ENCODE results near the gene SRSF2. TPM values are rescaled to one million over a fixed set of nuclear protein-coding genes. Genes with fewer than 3 reads are reported as not detected.

Gene SRSF2
- total and polyA plus RNA-seq, 9 of the 15 experiments (the other 6 are each of a cell fraction or from before 2014, with no cell fraction given): 161 to 583 (median 393) TPM

DNA sequence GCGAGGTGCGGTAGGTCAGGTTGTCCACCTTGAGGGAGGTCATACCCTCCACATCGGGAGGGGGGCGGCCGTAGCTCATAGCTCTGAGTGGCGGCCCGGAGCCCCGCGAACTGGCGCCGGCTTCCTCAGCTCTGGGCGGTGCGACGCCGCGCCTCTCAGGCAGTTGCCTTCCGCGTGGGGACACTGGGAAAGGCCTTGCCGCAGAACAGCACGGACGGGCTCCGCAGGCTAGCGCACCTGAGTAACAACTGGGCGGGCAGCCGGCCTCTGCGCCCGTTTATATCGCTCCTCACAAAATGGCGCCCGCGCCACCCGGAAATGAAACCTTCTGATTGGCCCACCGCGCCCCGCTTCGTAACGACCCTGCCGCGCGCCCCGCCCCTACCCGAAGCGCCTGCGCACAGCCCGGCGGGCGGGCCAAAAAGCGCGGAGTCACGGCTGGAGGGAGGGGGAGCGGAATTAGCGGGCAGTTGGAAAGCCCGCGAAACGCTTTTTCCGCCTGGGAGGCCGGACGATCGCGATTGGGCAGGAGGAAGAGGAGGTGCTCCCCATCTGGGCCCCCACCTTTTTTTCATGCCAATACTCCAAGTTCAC is at the start of gene SRSF2 (continued):
- TF ChIP-seq RBM39 (optimal IDR thresholded peaks at IDR 0.05; ENCODE audit: low read depth, low read length): no peak
- no peak for TF ChIP-seq FOXJ3 (CRISPR knock-in tag; IDR thresholded peaks at IDR 0.05)
- TF ChIP-seq, protein P1, sequence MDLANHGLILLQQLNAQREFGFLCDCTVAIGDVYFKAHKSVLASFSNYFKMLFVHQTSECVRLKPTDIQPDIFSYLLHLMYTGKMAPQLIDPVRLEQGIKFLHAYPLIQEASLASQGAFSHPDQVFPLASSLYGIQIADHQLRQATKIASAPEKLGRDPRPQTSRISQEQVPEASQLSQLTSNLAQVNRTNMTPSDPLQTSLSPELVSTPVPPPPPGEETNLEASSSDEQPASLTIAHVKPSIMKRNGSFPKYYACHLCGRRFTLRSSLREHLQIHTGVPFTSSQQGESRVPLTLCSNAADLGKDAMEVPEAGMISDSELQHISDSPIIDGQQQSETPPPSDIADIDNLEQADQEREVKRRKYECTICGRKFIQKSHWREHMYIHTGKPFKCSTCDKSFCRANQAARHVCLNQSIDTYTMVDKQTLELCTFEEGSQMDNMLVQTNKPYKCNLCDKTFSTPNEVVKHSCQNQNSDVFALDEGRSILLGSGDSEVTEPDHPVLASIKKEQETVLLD (IDR thresholded peaks at IDR 0.05): peak; percentile 76; the same call in 1 of the 2 replicates
- TF ChIP-seq, protein P2, sequence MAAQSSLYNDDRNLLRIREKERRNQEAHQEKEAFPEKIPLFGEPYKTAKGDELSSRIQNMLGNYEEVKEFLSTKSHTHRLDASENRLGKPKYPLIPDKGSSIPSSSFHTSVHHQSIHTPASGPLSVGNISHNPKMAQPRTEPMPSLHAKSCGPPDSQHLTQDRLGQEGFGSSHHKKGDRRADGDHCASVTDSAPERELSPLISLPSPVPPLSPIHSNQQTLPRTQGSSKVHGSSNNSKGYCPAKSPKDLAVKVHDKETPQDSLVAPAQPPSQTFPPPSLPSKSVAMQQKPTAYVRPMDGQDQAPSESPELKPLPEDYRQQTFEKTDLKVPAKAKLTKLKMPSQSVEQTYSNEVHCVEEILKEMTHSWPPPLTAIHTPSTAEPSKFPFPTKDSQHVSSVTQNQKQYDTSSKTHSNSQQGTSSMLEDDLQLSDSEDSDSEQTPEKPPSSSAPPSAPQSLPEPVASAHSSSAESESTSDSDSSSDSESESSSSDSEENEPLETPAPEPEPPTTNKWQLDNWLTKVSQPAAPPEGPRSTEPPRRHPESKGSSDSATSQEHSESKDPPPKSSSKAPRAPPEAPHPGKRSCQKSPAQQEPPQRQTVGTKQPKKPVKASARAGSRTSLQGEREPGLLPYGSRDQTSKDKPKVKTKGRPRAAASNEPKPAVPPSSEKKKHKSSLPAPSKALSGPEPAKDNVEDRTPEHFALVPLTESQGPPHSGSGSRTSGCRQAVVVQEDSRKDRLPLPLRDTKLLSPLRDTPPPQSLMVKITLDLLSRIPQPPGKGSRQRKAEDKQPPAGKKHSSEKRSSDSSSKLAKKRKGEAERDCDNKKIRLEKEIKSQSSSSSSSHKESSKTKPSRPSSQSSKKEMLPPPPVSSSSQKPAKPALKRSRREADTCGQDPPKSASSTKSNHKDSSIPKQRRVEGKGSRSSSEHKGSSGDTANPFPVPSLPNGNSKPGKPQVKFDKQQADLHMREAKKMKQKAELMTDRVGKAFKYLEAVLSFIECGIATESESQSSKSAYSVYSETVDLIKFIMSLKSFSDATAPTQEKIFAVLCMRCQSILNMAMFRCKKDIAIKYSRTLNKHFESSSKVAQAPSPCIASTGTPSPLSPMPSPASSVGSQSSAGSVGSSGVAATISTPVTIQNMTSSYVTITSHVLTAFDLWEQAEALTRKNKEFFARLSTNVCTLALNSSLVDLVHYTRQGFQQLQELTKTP (IDR thresholded peaks at IDR 0.05; ENCODE audit: low read depth in 1 of 2, partially characterized antibody in 2 of 2): peak in 1 of 2 experiments; percentile 71
- TF ChIP-seq, protein P3, sequence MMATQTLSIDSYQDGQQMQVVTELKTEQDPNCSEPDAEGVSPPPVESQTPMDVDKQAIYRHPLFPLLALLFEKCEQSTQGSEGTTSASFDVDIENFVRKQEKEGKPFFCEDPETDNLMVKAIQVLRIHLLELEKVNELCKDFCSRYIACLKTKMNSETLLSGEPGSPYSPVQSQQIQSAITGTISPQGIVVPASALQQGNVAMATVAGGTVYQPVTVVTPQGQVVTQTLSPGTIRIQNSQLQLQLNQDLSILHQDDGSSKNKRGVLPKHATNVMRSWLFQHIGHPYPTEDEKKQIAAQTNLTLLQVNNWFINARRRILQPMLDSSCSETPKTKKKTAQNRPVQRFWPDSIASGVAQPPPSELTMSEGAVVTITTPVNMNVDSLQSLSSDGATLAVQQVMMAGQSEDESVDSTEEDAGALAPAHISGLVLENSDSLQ (IDR thresholded peaks at IDR 0.05): no peak; the same call in 1 of the 2 replicates
- TF ChIP-seq, protein P4, sequence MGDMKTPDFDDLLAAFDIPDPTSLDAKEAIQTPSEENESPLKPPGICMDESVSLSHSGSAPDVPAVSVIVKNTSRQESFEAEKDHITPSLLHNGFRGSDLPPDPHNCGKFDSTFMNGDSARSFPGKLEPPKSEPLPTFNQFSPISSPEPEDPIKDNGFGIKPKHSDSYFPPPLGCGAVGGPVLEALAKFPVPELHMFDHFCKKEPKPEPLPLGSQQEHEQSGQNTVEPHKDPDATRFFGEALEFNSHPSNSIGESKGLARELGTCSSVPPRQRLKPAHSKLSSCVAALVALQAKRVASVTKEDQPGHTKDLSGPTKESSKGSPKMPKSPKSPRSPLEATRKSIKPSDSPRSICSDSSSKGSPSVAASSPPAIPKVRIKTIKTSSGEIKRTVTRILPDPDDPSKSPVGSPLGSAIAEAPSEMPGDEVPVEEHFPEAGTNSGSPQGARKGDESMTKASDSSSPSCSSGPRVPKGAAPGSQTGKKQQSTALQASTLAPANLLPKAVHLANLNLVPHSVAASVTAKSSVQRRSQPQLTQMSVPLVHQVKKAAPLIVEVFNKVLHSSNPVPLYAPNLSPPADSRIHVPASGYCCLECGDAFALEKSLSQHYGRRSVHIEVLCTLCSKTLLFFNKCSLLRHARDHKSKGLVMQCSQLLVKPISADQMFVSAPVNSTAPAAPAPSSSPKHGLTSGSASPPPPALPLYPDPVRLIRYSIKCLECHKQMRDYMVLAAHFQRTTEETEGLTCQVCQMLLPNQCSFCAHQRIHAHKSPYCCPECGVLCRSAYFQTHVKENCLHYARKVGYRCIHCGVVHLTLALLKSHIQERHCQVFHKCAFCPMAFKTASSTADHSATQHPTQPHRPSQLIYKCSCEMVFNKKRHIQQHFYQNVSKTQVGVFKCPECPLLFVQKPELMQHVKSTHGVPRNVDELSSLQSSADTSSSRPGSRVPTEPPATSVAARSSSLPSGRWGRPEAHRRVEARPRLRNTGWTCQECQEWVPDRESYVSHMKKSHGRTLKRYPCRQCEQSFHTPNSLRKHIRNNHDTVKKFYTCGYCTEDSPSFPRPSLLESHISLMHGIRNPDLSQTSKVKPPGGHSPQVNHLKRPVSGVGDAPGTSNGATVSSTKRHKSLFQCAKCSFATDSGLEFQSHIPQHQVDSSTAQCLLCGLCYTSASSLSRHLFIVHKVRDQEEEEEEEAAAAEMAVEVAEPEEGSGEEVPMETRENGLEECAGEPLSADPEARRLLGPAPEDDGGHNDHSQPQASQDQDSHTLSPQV (IDR thresholded peaks at IDR 0.05): no peak
- TF ChIP-seq KDM5B (IDR thresholded peaks at IDR 0.05; ENCODE audit: insufficient replicate concordance, low read depth, low read length): peak; percentile 99
- peak; percentile 67 for TF ChIP-seq HMGN3 (IDR thresholded peaks at IDR 0.05; ENCODE audit: borderline replicate concordance, extremely low read depth, insufficient read length, low read depth, low read length)
- TF ChIP-seq C11orf30 (IDR thresholded peaks at IDR 0.05; ENCODE audit: low read depth): peak; percentile 97
- TF ChIP-seq SRSF1 (IDR thresholded peaks at IDR 0.05; ENCODE audit: low read depth, low read length): no peak
- peak; percentile 64; the same call in 1 of the 2 replicates for TF ChIP-seq MYNN (IDR thresholded peaks at IDR 0.05)
- no peak for TF ChIP-seq MYNN (CRISPR knock-in tag; IDR thresholded peaks at IDR 0.05)
- TF ChIP-seq TCF3 (CRISPR knock-in tag; IDR thresholded peaks at IDR 0.05): peak; percentile 41; the same call in 1 of the 2 replicates
- TF ChIP-seq TRIM28 (IDR thresholded peaks at IDR 0.05): no peak
- peak; percentile 83 for TF ChIP-seq CXXC5 (CRISPR knock-in tag; IDR thresholded peaks at IDR 0.05)
- no peak for TF ChIP-seq CCAR2 (IDR thresholded peaks at IDR 0.05; ENCODE audit: low read depth, low read length)
- no peak for TF ChIP-seq HMG20B (CRISPR knock-in tag; IDR thresholded peaks at IDR 0.05)
- no peak for TF ChIP-seq ZNF197 (CRISPR knock-in tag; IDR thresholded peaks at IDR 0.05; ENCODE audit: low read depth)

Data from K562 (cell line).